Measurements from ENCODE around the gene RAMACL. TPM values are rescaled to one million over a fixed set of nuclear protein-coding genes. Genes with fewer than 3 reads are reported as not detected.

Gene RAMACL
- total RNA-seq, 1 donor from 2014 or later = 1.2 TPM

DNA sequence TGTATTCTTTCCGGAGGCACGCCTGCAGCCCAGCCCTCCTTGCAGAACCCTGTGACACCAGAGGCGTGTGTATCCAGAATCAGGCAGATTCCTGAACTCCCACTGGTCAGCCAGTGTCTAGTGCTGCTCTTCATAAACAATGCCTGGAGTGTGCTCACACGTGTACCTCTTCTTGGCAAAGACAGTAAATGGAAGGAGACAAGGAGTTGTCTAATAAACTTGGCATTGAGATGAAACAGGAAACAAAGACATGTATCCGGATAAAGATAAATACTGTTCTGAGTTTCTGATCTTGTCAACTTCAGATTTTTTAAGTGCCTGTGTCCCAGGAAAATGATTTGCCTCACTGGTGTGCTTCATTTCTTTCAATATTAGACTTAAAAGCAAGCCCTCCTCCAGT lies 38.9 kb upstream of the RAMACL start:
- Histone ChIP-seq H3K27ac (ENCODE audit: low read depth, low read length) (peak overlapping the region; percentile 66), H3K4me1 (ENCODE audit: insufficient read depth, low read length) (peaks cover 55% of the 10 kb centered on the region), H3K27me3 (ENCODE audit: insufficient read depth, low read length) (no peaks in the 10 kb centered on the region), H4K20me1 (ENCODE audit: insufficient read depth, low read length) (no peaks in the 10 kb centered on the region), H2AFZ (ENCODE audit: low read depth, low read length) (no peak overlapping the region), H3K9ac (ENCODE audit: low read length) (peak overlapping the region; percentile 93), H3K4me2 (ENCODE audit: low read length) (peak overlapping the region; percentile 96), H3K4me3 (ENCODE audit: insufficient read depth, low read depth, low read length) (peak overlapping the region; percentile 88), H3K9me3 (ENCODE audit: insufficient read depth, low read depth, low read length) (no peaks in the 10 kb centered on the region), H3K36me3 (ENCODE audit: insufficient read depth, low read length) (no peaks in the 10 kb centered on the region), H3K79me2 (ENCODE audit: insufficient read depth, low read length) (peaks cover 53% of the 10 kb centered on the region)
- H3K4me3 Mint-ChIP-seq (ENCODE audit: unreplicated experiment) = peak overlapping the region; percentile 91
- no peaks in the 10 kb centered on the region for H3K9me3 Mint-ChIP-seq (ENCODE audit: unreplicated experiment)
- H3K36me3 Mint-ChIP-seq (ENCODE audit: low read depth, unreplicated experiment) = no peaks in the 10 kb centered on the region
- TF ChIP-seq, protein P1, sequence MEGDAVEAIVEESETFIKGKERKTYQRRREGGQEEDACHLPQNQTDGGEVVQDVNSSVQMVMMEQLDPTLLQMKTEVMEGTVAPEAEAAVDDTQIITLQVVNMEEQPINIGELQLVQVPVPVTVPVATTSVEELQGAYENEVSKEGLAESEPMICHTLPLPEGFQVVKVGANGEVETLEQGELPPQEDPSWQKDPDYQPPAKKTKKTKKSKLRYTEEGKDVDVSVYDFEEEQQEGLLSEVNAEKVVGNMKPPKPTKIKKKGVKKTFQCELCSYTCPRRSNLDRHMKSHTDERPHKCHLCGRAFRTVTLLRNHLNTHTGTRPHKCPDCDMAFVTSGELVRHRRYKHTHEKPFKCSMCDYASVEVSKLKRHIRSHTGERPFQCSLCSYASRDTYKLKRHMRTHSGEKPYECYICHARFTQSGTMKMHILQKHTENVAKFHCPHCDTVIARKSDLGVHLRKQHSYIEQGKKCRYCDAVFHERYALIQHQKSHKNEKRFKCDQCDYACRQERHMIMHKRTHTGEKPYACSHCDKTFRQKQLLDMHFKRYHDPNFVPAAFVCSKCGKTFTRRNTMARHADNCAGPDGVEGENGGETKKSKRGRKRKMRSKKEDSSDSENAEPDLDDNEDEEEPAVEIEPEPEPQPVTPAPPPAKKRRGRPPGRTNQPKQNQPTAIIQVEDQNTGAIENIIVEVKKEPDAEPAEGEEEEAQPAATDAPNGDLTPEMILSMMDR (IDR thresholded peaks at IDR 0.05; ENCODE audit: insufficient read depth, low read depth, low read length) = no peak
- no peak for TF ChIP-seq EZH2 (IDR thresholded peaks at IDR 0.05; ENCODE audit: insufficient read depth, low read length)
- no peak for DNase-seq (ENCODE audit: low read depth)
- peaks cover 50% of the 10 kb centered on the region for H3K4me1 Mint-ChIP-seq (ENCODE audit: low read depth, unreplicated experiment)
- FAIRE-seq = no peak
- H3K27me3 Mint-ChIP-seq (ENCODE audit: low read depth, unreplicated experiment) = no peaks in the 10 kb centered on the region
- H3K27ac Mint-ChIP-seq (ENCODE audit: unreplicated experiment) = peak overlapping the region; percentile 96

- no peaks in the 10 kb centered on the region for H3K27me3 Mint-ChIP-seq (ENCODE audit: low read depth, unreplicated experiment)
- H4K20me1 ChIP-seq (ENCODE audit: insufficient read depth, low read length) = no peaks in the 10 kb centered on the region
- no peak overlapping the region for H3K4me3 ChIP-seq (ENCODE audit: insufficient read depth, low read depth, low read length)
- peaks cover 51% of the 10 kb centered on the region for H3K4me1 Mint-ChIP-seq (ENCODE audit: low read depth, unreplicated experiment)
- peak overlapping the region; percentile 26 for H3K4me2 ChIP-seq (ENCODE audit: low read length)
- no peak overlapping the region for H3K9ac ChIP-seq (ENCODE audit: low read length)
- no peaks in the 10 kb centered on the region for H3K27me3 ChIP-seq (ENCODE audit: insufficient read depth, low read length)
- DNase-seq (ENCODE audit: low read depth) (peak; percentile 63), FAIRE-seq (no peak)
- H3K79me2 ChIP-seq (ENCODE audit: insufficient read depth, low read length) = peaks cover 53% of the 10 kb centered on the region
- H2AFZ ChIP-seq (ENCODE audit: low read depth, low read length) = no peak overlapping the region
- H3K27ac Mint-ChIP-seq (ENCODE audit: unreplicated experiment) = peak overlapping the region; percentile 41
- no peak overlapping the region for H3K27ac ChIP-seq (ENCODE audit: low read depth, low read length)
- TF ChIP-seq EZH2 (IDR thresholded peaks at IDR 0.05; ENCODE audit: insufficient read depth, low read length) = no peak
- TF ChIP-seq, protein P1 (IDR thresholded peaks at IDR 0.05; ENCODE audit: insufficient read depth, low read depth, low read length) = no peak
- H3K4me1 ChIP-seq (ENCODE audit: insufficient read depth, low read length) = peaks cover 56% of the 10 kb centered on the region
- H3K36me3 Mint-ChIP-seq (ENCODE audit: low read depth, unreplicated experiment) = no peaks in the 10 kb centered on the region
- H3K36me3 ChIP-seq (ENCODE audit: insufficient read depth, low read length) = no peaks in the 10 kb centered on the region
- H3K4me3 Mint-ChIP-seq (ENCODE audit: unreplicated experiment) = no peak overlapping the region
- H3K9me3 Mint-ChIP-seq (ENCODE audit: unreplicated experiment) = no peaks in the 10 kb centered on the region
- no peaks in the 10 kb centered on the region for H3K9me3 ChIP-seq (ENCODE audit: insufficient read depth, low read depth, low read length)
Measured at GRCh38 chr6:166624275-166624674, 37.8 kb upstream of the RAMACL start.

DNA sequence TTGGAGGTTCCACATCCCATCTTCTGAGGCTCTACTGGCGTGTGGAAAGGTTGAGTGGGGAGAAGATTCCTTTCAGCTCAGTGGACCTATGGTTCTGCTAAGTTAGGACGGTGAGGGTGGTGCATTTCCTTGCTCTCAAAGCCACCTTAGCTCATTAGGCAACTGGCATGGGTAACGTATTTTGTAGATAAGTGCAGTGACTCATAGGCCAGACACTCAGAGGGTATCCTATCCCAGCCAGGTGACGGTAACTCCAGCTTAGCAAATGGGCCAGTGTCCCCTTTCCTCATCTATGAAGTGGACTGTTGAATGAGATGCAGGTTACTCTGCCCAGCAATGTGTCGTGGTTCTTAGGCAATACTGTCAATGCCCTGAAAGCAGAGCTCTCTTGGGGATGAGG lies 36.8 kb upstream of the RAMACL start:
- Histone ChIP-seq H3K27ac (ENCODE audit: low read depth, low read length) (no peak overlapping the region), H4K20me1 (ENCODE audit: insufficient read depth, low read length) (no peaks in the 10 kb centered on the region), H3K9me3 (ENCODE audit: insufficient read depth, low read depth, low read length) (no peaks in the 10 kb centered on the region), H3K79me2 (ENCODE audit: insufficient read depth, low read length) (peaks cover 56% of the 10 kb centered on the region), H3K4me1 (ENCODE audit: insufficient read depth, low read length) (peaks cover 58% of the 10 kb centered on the region), H3K4me3 (ENCODE audit: insufficient read depth, low read depth, low read length) (no peak overlapping the region), H2AFZ (ENCODE audit: low read depth, low read length) (no peak overlapping the region), H3K36me3 (ENCODE audit: insufficient read depth, low read length) (no peaks in the 10 kb centered on the region), H3K9ac (ENCODE audit: low read length) (no peak overlapping the region), H3K27me3 (ENCODE audit: insufficient read depth, low read length) (no peaks in the 10 kb centered on the region), H3K4me2 (ENCODE audit: low read length) (peak overlapping the region; percentile 22)
- DNase-seq (ENCODE audit: low read depth) (no peak), FAIRE-seq (no peak)
- H3K4me3 Mint-ChIP-seq (ENCODE audit: unreplicated experiment) = no peak overlapping the region
- H3K36me3 Mint-ChIP-seq (ENCODE audit: low read depth, unreplicated experiment) = peaks cover 9% of the 10 kb centered on the region
- H3K27me3 Mint-ChIP-seq (ENCODE audit: low read depth, unreplicated experiment) = no peaks in the 10 kb centered on the region
- peaks cover 3% of the 10 kb centered on the region for H3K9me3 Mint-ChIP-seq (ENCODE audit: unreplicated experiment)
- H3K27ac Mint-ChIP-seq (ENCODE audit: unreplicated experiment) = no peak overlapping the region
- H3K4me1 Mint-ChIP-seq (ENCODE audit: low read depth, unreplicated experiment) = peaks cover 56% of the 10 kb centered on the region
- TF ChIP-seq, protein P1 (IDR thresholded peaks at IDR 0.05; ENCODE audit: insufficient read depth, low read depth, low read length) = no peak
- no peak for TF ChIP-seq EZH2 (IDR thresholded peaks at IDR 0.05; ENCODE audit: insufficient read depth, low read length)

Measured in astrocyte (in vitro differentiated cells and primary cell).